ENCODE results near the gene CALD1. TPM values are rescaled to one million over a fixed set of nuclear protein-coding genes. Genes with fewer than 3 reads are reported as not detected.

CALD1 gene
- total RNA-seq, 4 donors from 2014 or later: 32.3 to 462 (median 98.4) TPM

DNA sequence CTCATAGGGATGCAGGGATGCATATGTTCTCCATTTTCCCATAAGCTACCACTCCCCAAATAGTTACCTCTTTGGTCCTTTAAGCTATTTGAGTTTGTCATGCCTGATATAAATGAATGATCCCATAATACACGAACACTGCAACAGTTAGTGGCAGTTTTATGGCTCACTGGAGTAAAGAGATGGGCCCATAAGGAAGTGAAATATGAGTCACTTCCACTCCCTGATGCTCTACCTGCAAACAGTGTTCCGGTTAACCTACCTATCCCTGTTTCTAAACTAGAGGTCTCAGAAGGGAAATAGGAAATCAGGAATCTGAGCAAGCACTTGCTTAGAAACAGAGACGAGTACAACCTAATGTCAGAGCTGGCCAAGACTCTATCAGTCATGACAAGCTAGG lies 71.7 kb downstream of the CALD1 start:
- TF ChIP-seq, protein P1, sequence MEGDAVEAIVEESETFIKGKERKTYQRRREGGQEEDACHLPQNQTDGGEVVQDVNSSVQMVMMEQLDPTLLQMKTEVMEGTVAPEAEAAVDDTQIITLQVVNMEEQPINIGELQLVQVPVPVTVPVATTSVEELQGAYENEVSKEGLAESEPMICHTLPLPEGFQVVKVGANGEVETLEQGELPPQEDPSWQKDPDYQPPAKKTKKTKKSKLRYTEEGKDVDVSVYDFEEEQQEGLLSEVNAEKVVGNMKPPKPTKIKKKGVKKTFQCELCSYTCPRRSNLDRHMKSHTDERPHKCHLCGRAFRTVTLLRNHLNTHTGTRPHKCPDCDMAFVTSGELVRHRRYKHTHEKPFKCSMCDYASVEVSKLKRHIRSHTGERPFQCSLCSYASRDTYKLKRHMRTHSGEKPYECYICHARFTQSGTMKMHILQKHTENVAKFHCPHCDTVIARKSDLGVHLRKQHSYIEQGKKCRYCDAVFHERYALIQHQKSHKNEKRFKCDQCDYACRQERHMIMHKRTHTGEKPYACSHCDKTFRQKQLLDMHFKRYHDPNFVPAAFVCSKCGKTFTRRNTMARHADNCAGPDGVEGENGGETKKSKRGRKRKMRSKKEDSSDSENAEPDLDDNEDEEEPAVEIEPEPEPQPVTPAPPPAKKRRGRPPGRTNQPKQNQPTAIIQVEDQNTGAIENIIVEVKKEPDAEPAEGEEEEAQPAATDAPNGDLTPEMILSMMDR (IDR thresholded peaks at IDR 0.05): no peak
- no peak for TF ChIP-seq POLR2A (IDR thresholded peaks at IDR 0.05)
- peak overlapping the region in 3 of 4 donors; percentile 71 to 81 (median 75) for H3K27ac ChIP-seq
- WGBS, 2 donors: 56 to 73% methylated on average over 2 to 3 of the region's 3 CpGs
- DNase-seq: no peak
- peaks cover 16 to 64% (median 26%) of the 10 kb centered on the region in 3 donors for H3K4me1 ChIP-seq
- no peaks in the 10 kb centered on the region for H3K36me3 ChIP-seq
- H3K9me3 ChIP-seq: no peaks in the 10 kb centered on the region
- H3K27me3 ChIP-seq: no peaks in the 10 kb centered on the region
- no peak overlapping the region for H3K4me3 ChIP-seq
- intact Hi-C loops (cut with DNase I): no loop called here

DNA sequence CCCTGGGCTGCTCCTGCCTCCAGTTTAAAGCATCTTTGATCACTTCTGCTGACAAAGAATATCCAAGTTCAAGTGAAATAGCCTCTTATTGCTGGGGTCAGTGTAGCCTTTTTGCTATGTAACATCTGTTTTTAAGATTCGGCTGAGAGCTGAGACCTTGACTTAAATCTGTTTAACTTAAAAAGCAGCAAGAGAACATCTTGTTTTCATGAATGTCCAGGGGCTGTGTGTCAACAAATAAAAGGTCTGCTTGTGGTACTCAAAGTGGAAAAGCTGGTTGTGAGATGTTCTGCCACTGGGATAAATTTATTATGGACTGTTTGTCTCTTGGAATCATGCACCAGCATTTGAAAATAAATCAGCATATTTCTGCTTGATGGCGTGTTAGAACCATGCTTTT lies 73.2 kb downstream of the CALD1 start:
- Histone ChIP-seq H3K9me3 (no peaks in the 10 kb centered on the region), H3K4me1 (peaks cover 16 to 65% (median 30%) of the 10 kb centered on the region in 3 donors), H3K4me3 (no peak overlapping the region), H3K27me3 (no peaks in the 10 kb centered on the region), H3K27ac (peak overlapping the region in 3 of 4 donors; percentile 71 to 81 (median 75)), H3K36me3 (no peaks in the 10 kb centered on the region)
- 61 to 72% methylated on average over 2 of the region's 2 CpGs for WGBS, 2 donors
- no peak for DNase-seq
- intact Hi-C loops (cut with DNase I): no loop called here
- TF ChIP-seq POLR2A (IDR thresholded peaks at IDR 0.05): no peak
- TF ChIP-seq, protein P1 (IDR thresholded peaks at IDR 0.05): no peak

DNA sequence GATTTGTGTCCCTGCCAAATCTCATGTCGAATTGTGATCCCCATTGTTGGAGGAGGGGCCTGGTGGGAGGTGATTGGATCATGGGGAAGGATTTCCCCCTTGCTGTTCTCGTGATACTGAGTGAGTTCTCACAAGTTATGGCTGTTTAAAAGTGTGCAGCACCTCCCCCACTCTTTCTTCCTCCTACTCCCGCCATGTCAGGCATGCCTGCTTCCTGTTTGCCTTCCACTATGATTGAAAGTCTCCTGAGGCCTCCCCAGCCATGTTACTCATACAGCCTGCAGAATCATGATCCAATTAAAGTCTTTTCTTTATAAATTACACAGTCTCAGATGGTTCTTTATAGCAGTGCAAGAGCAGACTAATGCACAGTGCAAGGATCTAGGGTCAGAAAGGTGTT lies 75.4 kb downstream of the CALD1 start:
- intact Hi-C loops (cut with DNase I): no loop called here
- Histone ChIP-seq H3K27ac (peak overlapping the region in 3 of 4 donors; percentile 69 to 80 (median 75)), H3K9me3 (no peaks in the 10 kb centered on the region), H3K27me3 (no peaks in the 10 kb centered on the region), H3K4me3 (no peak overlapping the region), H3K4me1 (peaks cover 16 to 75% (median 31%) of the 10 kb centered on the region in 3 donors), H3K36me3 (no peaks in the 10 kb centered on the region)
- WGBS, 2 donors: 38 to 46% methylated on average over 3 of the region's 3 CpGs
- DNase-seq: no peak
- TF ChIP-seq POLR2A (IDR thresholded peaks at IDR 0.05): no peak
- TF ChIP-seq, protein P1 (IDR thresholded peaks at IDR 0.05): no peak

- intact Hi-C loops (cut with DNase I): no loop called here
- Histone ChIP-seq H3K4me3 (no peak overlapping the region), H3K36me3 (no peaks in the 10 kb centered on the region), H3K27ac (peak overlapping the region in 3 of 4 donors; percentile 60 to 80 (median 75)), H3K9me3 (no peaks in the 10 kb centered on the region), H3K27me3 (no peaks in the 10 kb centered on the region), H3K4me1 (peaks cover 16 to 81% (median 31%) of the 10 kb centered on the region in 3 donors)
- DNase-seq: no peak
- WGBS, 2 donors: 13 to 20% methylated on average over 1 of the region's 1 CpG
- TF ChIP-seq, protein P1 (IDR thresholded peaks at IDR 0.05): no peak
- TF ChIP-seq POLR2A (IDR thresholded peaks at IDR 0.05): no peak
Measured at GRCh38 chr7:134855442-134855841, 76.0 kb downstream of the CALD1 start.

GRCh38 chr7:134856091-134856490 lies 76.7 kb downstream of the CALD1 start:
- H3K4me1 ChIP-seq: peaks cover 16 to 83% (median 31%) of the 10 kb centered on the region in 3 donors
- WGBS, 2 donors: 65 to 77% methylated on average over 6 to 7 of the region's 7 CpGs
- no peak for TF ChIP-seq POLR2A (IDR thresholded peaks at IDR 0.05)
- TF ChIP-seq, protein P1 (IDR thresholded peaks at IDR 0.05): no peak
- H3K36me3 ChIP-seq: no peaks in the 10 kb centered on the region
- DNase-seq: no peak
- H3K4me3 ChIP-seq: no peak overlapping the region
- intact Hi-C loops (cut with DNase I): no loop called here
- peak overlapping the region; percentile 42 to 80 (median 68) for H3K27ac ChIP-seq
- no peaks in the 10 kb centered on the region for H3K9me3 ChIP-seq
- H3K27me3 ChIP-seq: no peaks in the 10 kb centered on the region
